Stomach smooth muscle (tissue), 2 donors: ENCODE results near the gene MOB3A.

Experiments used
- H3K27ac ChIP-seq: one replicate; pipeline ENCODE4 v1.7.0; 2013; ENCODE audit warnings: mild to moderate bottlenecking, low read length, inconsistent platforms
- H3K27me3 ChIP-seq, 2 donors: one replicate each; pipeline ENCODE4 v1.7.0; 2013; ENCODE audit warnings: low read length in 2 of 2; ENCODE audit not compliant: insufficient read depth in 2 of 2, control insufficient read depth in 1 of 2
- H3K36me3 ChIP-seq, 2 donors: one replicate each; pipeline ENCODE4 v1.7.0; 2013; ENCODE audit warnings: low read length in 2 of 2; ENCODE audit not compliant: control insufficient read depth in 2 of 2, insufficient read depth in 2 of 2
- H3K4me1 ChIP-seq: one replicate; pipeline ENCODE4 v1.7.0; 2013; ENCODE audit warnings: low read length; ENCODE audit not compliant: control insufficient read depth, insufficient read depth
- H3K4me3 ChIP-seq, 2 donors: one replicate each; pipeline ENCODE4 v1.7.0; 2013; ENCODE audit warnings: low read length in 2 of 2
- H3K9ac ChIP-seq, 2 donors: one replicate each; pipeline ENCODE4 v1.7.0; 2013; ENCODE audit warnings: low read length in 2 of 2, mild to moderate bottlenecking in 1 of 2
- H3K9me3 ChIP-seq, 2 donors: one replicate each; pipeline ENCODE4 v1.7.0; 2013; ENCODE audit warnings: low read length in 2 of 2; ENCODE audit not compliant: control insufficient read depth in 2 of 2
- donor health status: healthy.
- donor health status: Pancreatic carcinoma.

The MOB3A gene

GRCh38 chr19:2048104-2048958 is 47.8 kb downstream of the MOB3A start:
- Histone ChIP-seq H3K36me3 (peaks cover 10 to 14% of the 10 kb centered on the region in 2 donors), H3K4me3 (peak overlapping the region; percentile 89 to 95), H3K27me3 (no peaks in the 10 kb centered on the region), H3K27ac (peak overlapping the region; percentile 85), H3K9me3 (no peaks in the 10 kb centered on the region), H3K4me1 (peaks cover 72% of the 10 kb centered on the region), H3K9ac (peak overlapping the region; percentile 58 to 79)

- Histone ChIP-seq H3K27ac (peak overlapping the region; percentile 85), H3K9me3 (no peaks in the 10 kb centered on the region), H3K36me3 (peaks cover 12 to 14% of the 10 kb centered on the region in 2 donors), H3K9ac (peak overlapping the region in 1 of 2 donors; percentile 28), H3K4me3 (peak overlapping the region in 1 of 2 donors; percentile 95), H3K27me3 (no peaks in the 10 kb centered on the region), H3K4me1 (peaks cover 80% of the 10 kb centered on the region)
Measured at GRCh38 chr19:2047449-2048103, 48.5 kb downstream of the MOB3A start.

DNA sequence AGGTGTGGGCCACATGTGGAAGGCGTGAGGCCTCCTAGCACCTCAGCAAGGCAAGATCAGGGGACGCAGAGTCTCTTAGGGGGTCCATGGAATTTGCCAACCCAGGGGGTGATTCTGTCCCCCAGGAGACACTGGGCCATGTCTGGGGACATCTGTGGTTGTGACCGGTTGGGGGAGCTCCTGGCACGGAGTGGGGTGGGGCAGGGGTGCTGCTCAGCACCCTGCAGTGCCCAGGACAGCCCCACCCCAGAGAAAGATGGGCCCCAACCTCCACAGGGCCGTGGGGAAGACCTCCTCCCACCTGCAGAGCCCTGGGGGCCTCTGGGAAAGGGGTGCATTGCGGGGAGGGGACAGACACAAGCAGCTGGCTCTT is 49.1 kb downstream of the MOB3A start:
- Histone ChIP-seq H3K4me3 (no peak overlapping the region), H3K4me1 (peaks cover 78% of the 10 kb centered on the region), H3K9me3 (no peaks in the 10 kb centered on the region), H3K27ac (peak overlapping the region; percentile 85), H3K27me3 (no peaks in the 10 kb centered on the region), H3K36me3 (peaks cover 12 to 14% of the 10 kb centered on the region in 2 donors), H3K9ac (no peak overlapping the region)

GRCh38 chr19:2046046-2046907 is 49.8 kb downstream of the MOB3A start:
- Histone ChIP-seq H3K9me3 (no peaks in the 10 kb centered on the region), H3K4me1 (peaks cover 76% of the 10 kb centered on the region), H3K36me3 (peaks cover 13 to 14% of the 10 kb centered on the region in 2 donors), H3K27ac (peak overlapping the region; percentile 85), H3K4me3 (no peak overlapping the region), H3K27me3 (no peaks in the 10 kb centered on the region), H3K9ac (no peak overlapping the region)

DNA sequence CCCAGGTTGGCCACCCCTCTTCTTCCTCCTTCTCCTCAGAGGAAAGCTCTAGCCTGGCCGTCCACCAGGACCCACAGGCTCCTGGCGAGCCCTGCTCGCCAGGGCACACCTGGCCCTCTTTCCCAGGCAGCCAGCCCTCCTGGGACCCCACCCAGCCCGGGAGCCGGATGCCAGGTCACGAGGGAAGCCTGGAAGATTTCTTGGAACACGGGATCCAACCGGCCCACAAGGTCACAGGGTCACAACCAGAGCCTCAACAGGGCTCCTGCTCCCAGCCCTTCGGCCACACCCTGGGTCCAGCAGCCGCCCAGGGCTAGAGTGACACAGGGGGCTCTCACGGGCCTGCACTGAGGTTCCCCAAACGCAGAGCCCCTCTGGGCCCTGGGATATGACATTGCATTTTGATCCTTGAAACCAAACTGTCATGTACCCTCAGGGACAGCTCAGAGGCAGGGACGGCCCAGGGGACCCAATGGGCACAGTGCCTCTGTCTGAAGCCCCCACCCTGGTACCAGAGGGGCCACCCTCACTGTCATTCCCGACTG is 50.6 kb downstream of the MOB3A start:
- Histone ChIP-seq H3K36me3 (peaks cover 17 to 20% of the 10 kb centered on the region in 2 donors), H3K9ac (peak overlapping the region in 1 of 2 donors; percentile 5), H3K9me3 (no peaks in the 10 kb centered on the region), H3K4me1 (peaks cover 83% of the 10 kb centered on the region), H3K4me3 (no peak overlapping the region), H3K27ac (peak overlapping the region; percentile 37), H3K27me3 (no peaks in the 10 kb centered on the region)

GRCh38 chr19:2044709-2045500 is 51.2 kb downstream of the MOB3A start:
- Histone ChIP-seq H3K4me3 (no peak overlapping the region), H3K27ac (peak overlapping the region; percentile 37), H3K9ac (no peak overlapping the region)

DNA sequence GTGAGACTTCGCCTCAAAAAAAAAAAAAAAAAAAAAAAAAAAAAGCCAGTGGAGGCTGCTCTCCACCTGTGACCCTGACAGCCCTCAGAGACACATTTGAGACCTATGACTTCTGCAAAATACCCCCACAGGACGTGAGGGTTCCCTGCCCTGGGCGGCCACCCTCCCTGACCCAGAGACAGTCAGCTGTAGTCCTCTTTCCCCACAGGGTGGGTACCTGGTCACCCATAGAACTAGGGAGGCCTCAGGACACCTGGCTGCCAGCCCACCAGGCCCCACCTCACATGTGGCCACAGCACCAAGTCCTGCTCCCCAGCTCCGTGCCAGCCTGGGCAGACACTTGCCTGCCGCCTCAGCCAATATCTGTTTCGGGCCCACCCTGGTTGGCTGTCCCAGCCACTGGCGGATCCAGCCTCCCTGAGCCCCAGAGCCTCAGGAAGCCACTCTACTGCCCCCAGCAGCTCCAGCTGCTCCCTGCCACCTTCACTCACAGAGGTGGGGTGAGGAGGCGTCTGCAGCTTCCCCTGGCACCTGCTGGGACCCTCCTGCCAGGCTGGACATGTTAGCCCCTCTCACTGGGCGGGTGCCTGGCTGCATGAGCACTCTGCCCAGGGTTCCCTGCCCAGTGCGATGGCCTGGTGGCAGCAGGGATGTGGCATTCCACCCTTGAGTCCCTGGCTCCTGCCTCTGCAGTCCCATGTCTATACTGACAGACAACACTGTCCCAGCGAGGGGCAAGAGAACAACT is 52.0 kb downstream of the MOB3A start:
- Histone ChIP-seq H3K36me3 (peaks cover 21 to 26% of the 10 kb centered on the region in 2 donors), H3K27ac (peak overlapping the region; percentile 37), H3K4me1 (peaks cover 80% of the 10 kb centered on the region), H3K4me3 (no peak overlapping the region), H3K9me3 (no peaks in the 10 kb centered on the region), H3K27me3 (no peaks in the 10 kb centered on the region), H3K9ac (no peak overlapping the region)

More at GRCh38 chr19:2044709-2045500, 51.2 kb downstream of the MOB3A start:
- peaks cover 21 to 22% of the 10 kb centered on the region in 2 donors for H3K36me3 ChIP-seq
- peaks cover 87% of the 10 kb centered on the region for H3K4me1 ChIP-seq
- H3K9me3 ChIP-seq: no peaks in the 10 kb centered on the region
- no peaks in the 10 kb centered on the region for H3K27me3 ChIP-seq

GRCh38 chr19:2043251-2043641 is 52.9 kb downstream of the MOB3A start:
- Histone ChIP-seq H3K4me1 (peaks cover 71% of the 10 kb centered on the region), H3K27me3 (no peaks in the 10 kb centered on the region), H3K9me3 (no peaks in the 10 kb centered on the region), H3K36me3 (peaks cover 21 to 26% of the 10 kb centered on the region in 2 donors), H3K9ac (peak overlapping the region in 1 of 2 donors; percentile 13), H3K27ac (peak overlapping the region; percentile 86), H3K4me3 (no peak overlapping the region)

- H3K36me3 ChIP-seq: peaks cover 21 to 26% of the 10 kb centered on the region in 2 donors
- H3K4me3 ChIP-seq: peak overlapping the region; percentile 40 to 66
- no peaks in the 10 kb centered on the region for H3K9me3 ChIP-seq
- H3K4me1 ChIP-seq: peaks cover 65% of the 10 kb centered on the region
- H3K9ac ChIP-seq: peak overlapping the region; percentile 58 to 62
- H3K27me3 ChIP-seq: no peaks in the 10 kb centered on the region
- H3K27ac ChIP-seq: peak overlapping the region; percentile 86
Measured at GRCh38 chr19:2042485-2043250, 53.5 kb downstream of the MOB3A start.
